PC-9 (cell line): ENCODE data around the gene GRIK3. TPM values are rescaled to one million over a fixed set of nuclear protein-coding genes. Genes with fewer than 3 reads are reported as not detected.

ENCODE experiments used
- BruUV-seq: library from RNA; stranded (reverse); fragments of 400-500 nt; replicated peaks from 2 replicates; lab custom pipeline; 2021; lab: Mats Ljungman, UMichigan
- CTCF ChIA-PET: fragments of 300-600 bp; sonication (Branson Sonifier 250); formaldehyde crosslinking; loops from one replicate; lab custom pipeline; 2022; ENCODE audit warnings: antibody characterized with exemption; lab: Charles Lee
- POLR2A ChIA-PET: fragments of 300-600 bp; sonication (Branson Sonifier 250); formaldehyde crosslinking; loops from one replicate; lab custom pipeline; 2022; ENCODE audit warnings: antibody characterized with exemption; ENCODE audit not compliant: unreplicated experiment; lab: Charles Lee
- DNase-seq, 2 experiments: peaks; one replicate each; pipeline versions ENCODE4 v3.0.0 to v3.0.0-alpha.2; 2015 to 2022; ENCODE audit warnings: mixed read lengths in 1 of 2
- H2AFZ ChIP-seq: fragments of 200-600 bp; sonication (generic); 2 replicates; pipeline ENCODE4 v1.8.1; 2017; ENCODE audit warnings: antibody characterized with exemption
- H3F3A ChIP-seq: fragments of 200-600 bp; sonication (generic); 2 replicates; pipeline ENCODE4 v1.8.1; 2017; ENCODE audit warnings: antibody characterized with exemption, mild to moderate bottlenecking, low read depth; ENCODE audit not compliant: insufficient read depth
- H3K27ac ChIP-seq: fragments of 200-600 bp; sonication (generic); 2 replicates; pipeline ENCODE4 v1.6.1; 2016; ENCODE audit warnings: mixed run types
- H3K27me3 ChIP-seq: fragments of 200-600 bp; sonication (generic); 2 replicates; pipeline ENCODE4 v1.6.1; 2016; ENCODE audit warnings: low read depth, mixed run types; ENCODE audit not compliant: insufficient read depth
- H3K36me3 ChIP-seq: fragments of 200-600 bp; sonication (generic); 2 replicates; pipeline ENCODE4 v1.6.1; 2016; ENCODE audit warnings: low read depth, mixed run types
- H3K4me1 ChIP-seq: fragments of 200-600 bp; sonication (generic); replicated peaks from 2 replicates; pipeline ENCODE4 v1.6.1; 2016; ENCODE audit warnings: mixed run types; ENCODE audit not compliant: insufficient read depth
- H3K4me2 ChIP-seq: fragments of 200-600 bp; sonication (generic); 2 replicates; pipeline ENCODE4 v1.6.1; 2017; ENCODE audit warnings: mixed run types
- H3K4me3 ChIP-seq: fragments of 200-600 bp; sonication (generic); 2 replicates; pipeline ENCODE4 v1.6.1; 2016; ENCODE audit warnings: mixed run types
- H3K79me2 ChIP-seq: fragments of 200-600 bp; sonication (generic); 2 replicates; pipeline ENCODE4 v1.6.1; 2017; ENCODE audit warnings: low read depth, mixed run types
- H3K9me2 ChIP-seq: fragments of 200-600 bp; sonication (generic); 2 replicates; pipeline ENCODE4 v1.8.1; 2017; ENCODE audit warnings: mild to moderate bottlenecking; ENCODE audit not compliant: insufficient read depth
- H3K9me3 ChIP-seq: fragments of 200-600 bp; sonication (generic); 2 replicates; pipeline ENCODE4 v1.8.1; 2016; ENCODE audit warnings: low read depth; ENCODE audit not compliant: insufficient read depth
- H4K20me1 ChIP-seq: fragments of 200-600 bp; sonication (generic); 2 replicates; pipeline ENCODE4 v1.8.1; 2017; ENCODE audit not compliant: insufficient read depth
- CTCF ChIP-seq: fragments of 200-600 bp; sonication (generic); conservative IDR thresholded peaks from 2 replicates; pipeline ENCODE4 v1.6.1; 2017; ENCODE audit warnings: mixed run types, antibody characterized with exemption, mild to moderate bottlenecking, moderate library complexity
- EZH2 ChIP-seq: fragments of 200-600 bp; sonication (generic); IDR thresholded peaks from 2 replicates; pipeline ENCODE4 v1.8.0; 2017; ENCODE audit warnings: antibody characterized with exemption, low read depth
- intact Hi-C: fragments of 100-400 bp; cut with micrococcal nuclease; formaldehyde crosslinking; loops from one replicate; pipeline ENCODE4 v1.10.0; 2022; ENCODE audit not compliant: unreplicated experiment
- total RNA-seq: library from RNA; stranded (reverse); gene quantifications from 2 replicates; pipeline ENCODE4 v1.2.3, GENCODE V29; 2021

The GRIK3 gene
- total RNA-seq, 1 experiment from 2014 or later = not detected

- no peak overlapping the region for H3K4me2 ChIP-seq
- no peaks in the 10 kb centered on the region for H3K4me1 ChIP-seq
- H3K9me2 ChIP-seq = no peaks in the 10 kb centered on the region
- no peaks in the 10 kb centered on the region for H3K36me3 ChIP-seq
- no TSS peak for BruUV-seq
- DNase-seq = no peak
- no peaks in the 10 kb centered on the region for H4K20me1 ChIP-seq
- TF ChIP-seq CTCF = no peak
- TF ChIP-seq EZH2 = no peak
- no peaks in the 10 kb centered on the region for H3F3A ChIP-seq
- POLR2A ChIA-PET = no interaction called here
- CTCF ChIA-PET = no interaction called here
- no peak overlapping the region for H2AFZ ChIP-seq
- intact Hi-C loops = no loop called here
- no peaks in the 10 kb centered on the region for H3K79me2 ChIP-seq
- H3K9me3 ChIP-seq = no peaks in the 10 kb centered on the region
- H3K4me3 ChIP-seq = no peak overlapping the region
- no peak overlapping the region for H3K27ac ChIP-seq
- H3K27me3 ChIP-seq = peaks cover 58% of the 10 kb centered on the region; the same call in 1 of the 2 replicates
Observed at GRCh38 chr1:36951292-36951750, 83.0 kb downstream of the GRIK3 start.

DNA sequence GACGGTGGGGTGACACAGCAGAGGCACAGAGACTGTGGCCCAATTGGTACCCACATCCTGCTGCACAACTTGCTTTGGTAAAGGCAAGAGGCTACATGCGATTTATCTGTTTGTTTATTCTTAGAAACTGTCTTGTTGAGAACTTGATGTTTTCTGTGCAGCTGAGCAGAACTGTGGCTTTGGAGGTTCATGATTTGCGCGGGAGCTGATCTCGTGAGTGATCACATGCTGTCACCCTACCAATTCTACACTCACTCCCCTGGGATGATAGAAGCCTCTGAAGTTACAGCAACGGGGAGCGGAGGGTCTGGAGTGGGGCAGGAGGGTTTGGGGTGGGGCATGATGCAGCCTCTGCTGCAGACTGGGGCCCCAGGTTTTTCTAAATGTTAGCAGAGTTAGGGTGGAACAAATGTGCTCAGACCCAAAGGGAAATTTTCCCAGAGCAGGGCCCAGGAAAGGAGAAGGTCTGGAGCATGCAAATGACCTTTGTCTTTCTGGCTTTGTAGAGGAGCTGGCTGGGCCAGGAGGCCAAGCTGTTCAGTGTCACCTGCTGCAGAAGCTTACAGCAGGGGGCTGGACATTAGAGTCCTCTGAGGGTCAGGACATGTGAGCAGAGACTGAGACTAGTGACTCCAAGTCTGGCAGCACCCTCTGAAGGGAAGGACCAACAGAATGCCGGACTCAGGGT is 83.6 kb downstream of the GRIK3 start:
- no peak overlapping the region for H3K4me2 ChIP-seq
- H2AFZ ChIP-seq = no peak overlapping the region
- no TSS peak for BruUV-seq
- TF ChIP-seq EZH2 (no peak), CTCF (no peak)
- intact Hi-C loops = no loop called here
- H3K79me2 ChIP-seq = no peaks in the 10 kb centered on the region
- no peak overlapping the region for H3K27ac ChIP-seq
- H4K20me1 ChIP-seq = no peaks in the 10 kb centered on the region
- ChIA-PET CTCF (no interaction called here), POLR2A (no interaction called here)
- no peaks in the 10 kb centered on the region for H3K36me3 ChIP-seq
- no peak overlapping the region for H3K4me3 ChIP-seq
- peaks cover 53% of the 10 kb centered on the region; the same call in 1 of the 2 replicates for H3K27me3 ChIP-seq
- H3F3A ChIP-seq = no peaks in the 10 kb centered on the region
- H3K4me1 ChIP-seq = no peaks in the 10 kb centered on the region
- H3K9me2 ChIP-seq = no peaks in the 10 kb centered on the region
- DNase-seq = no peak
- H3K9me3 ChIP-seq = no peaks in the 10 kb centered on the region

DNA sequence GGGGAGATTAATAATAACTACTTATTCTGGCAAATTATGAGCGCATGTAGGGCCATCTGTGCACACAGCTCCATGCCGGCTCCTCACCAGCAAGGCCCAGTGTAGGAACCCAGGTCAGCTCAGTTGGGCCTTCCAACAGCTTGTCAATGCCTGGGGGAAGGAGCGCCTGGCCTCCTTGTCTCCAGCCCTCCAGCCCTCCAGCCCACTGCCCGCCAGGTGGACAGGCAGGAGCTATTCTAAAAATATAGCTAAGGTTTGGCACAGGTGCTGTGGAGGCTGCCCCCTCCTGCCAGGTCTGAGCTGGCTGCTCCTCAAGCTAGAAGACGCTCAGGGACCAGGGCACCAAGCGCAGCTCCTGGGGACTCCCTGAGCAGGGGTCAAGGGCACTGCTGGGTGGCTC is 85.7 kb downstream of the GRIK3 start:
- no TSS peak for BruUV-seq
- intact Hi-C loops = no loop called here
- TF ChIP-seq EZH2 (no peak), CTCF (no peak)

More for the DNA sequence above, 85.7 kb downstream of the GRIK3 start:
- H3K4me1 ChIP-seq = no peaks in the 10 kb centered on the region
- CTCF ChIA-PET = no interaction called here
- no peak overlapping the region for H3K4me3 ChIP-seq
- POLR2A ChIA-PET = no interaction called here
- H3K27ac ChIP-seq = no peak overlapping the region
- no peaks in the 10 kb centered on the region for H3K36me3 ChIP-seq
- H3K27me3 ChIP-seq = peaks cover 44% of the 10 kb centered on the region; the same call in 1 of the 2 replicates
- no peak for DNase-seq
- H3K9me3 ChIP-seq = no peaks in the 10 kb centered on the region
- H4K20me1 ChIP-seq = no peaks in the 10 kb centered on the region
- no peak overlapping the region for H2AFZ ChIP-seq
- H3K4me2 ChIP-seq = no peak overlapping the region
- H3F3A ChIP-seq = no peaks in the 10 kb centered on the region
- H3K79me2 ChIP-seq = no peaks in the 10 kb centered on the region
- H3K9me2 ChIP-seq = no peaks in the 10 kb centered on the region
